ENCODE measurements around the gene GRB14.
"Not testable (repeated sequence)": the region's sequence is repeated elsewhere in the genome, so short reads cannot be mapped to it uniquely, and the experiment has no call there.

The GRB14 gene

GRCh38 chr2:164479460-164479859, 141.8 kb downstream of the GRB14 start:
- peak; percentile 28 for DNase-seq

- no peak for DNase-seq
Observed at GRCh38 chr2:164478205-164478604, 143.1 kb downstream of the GRB14 start.

GRCh38 chr2:164474873-164475272, 146.4 kb downstream of the GRB14 start:
- DNase-seq: no peak

DNA sequence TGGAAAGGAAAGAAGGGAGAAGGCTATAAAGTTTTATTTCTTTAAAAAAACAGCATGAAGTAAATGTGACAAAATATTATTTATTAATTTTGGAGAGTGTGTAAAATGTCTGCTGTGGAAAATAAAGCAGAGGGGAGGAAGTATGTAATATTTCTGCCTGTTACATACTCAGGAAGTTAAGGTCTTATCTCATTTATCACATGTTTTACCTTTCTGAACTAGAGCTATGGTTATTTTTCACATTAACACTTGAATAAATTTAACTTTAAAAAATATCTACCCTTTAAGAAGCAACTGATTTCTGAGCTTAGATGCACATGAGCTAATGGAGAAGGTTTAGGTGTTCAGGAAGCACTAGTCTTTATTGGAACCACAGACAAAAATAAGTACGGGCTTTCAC, 148.3 kb downstream of the GRB14 start:
- no peak for DNase-seq

DNA sequence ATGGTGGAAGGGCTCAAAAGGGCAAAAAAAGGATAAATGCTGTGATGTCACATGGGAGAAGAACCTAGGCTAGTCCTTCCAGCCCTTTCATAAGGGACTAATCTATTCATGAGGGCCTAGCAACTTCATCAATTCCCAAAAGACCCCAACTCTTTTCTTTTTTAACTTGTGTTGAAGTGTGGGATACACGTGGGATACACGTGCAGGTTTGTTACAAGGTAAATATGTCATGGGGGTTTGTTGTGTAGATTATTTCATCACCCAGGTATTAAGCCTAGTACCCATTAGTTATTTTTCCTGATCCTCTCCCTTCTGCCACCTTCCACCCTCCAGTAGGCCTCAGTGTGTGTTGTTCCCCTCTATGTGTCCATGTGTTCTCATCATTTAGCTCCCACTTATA, 156.2 kb downstream of the GRB14 start:
- DNase-seq: not testable (repeated sequence)

DNA sequence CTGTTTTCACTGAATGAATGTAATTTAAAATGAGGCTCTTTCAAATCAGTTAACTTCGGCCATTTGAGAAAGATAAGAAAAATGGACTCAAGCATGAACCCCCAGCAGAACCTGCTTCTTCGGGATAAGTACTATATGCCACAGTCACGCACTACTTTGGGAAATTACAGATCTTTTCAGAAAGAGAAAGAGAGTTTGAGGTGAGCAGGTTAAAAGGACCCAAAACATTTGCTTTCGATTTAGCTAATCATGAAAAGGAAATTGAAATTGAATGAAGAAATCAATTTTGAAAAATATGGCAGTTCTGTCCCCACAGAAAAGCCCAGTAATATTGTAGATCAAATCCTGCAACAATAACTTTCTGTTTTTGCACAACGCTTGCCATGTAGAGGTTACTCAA, 156.9 kb downstream of the GRB14 start:
- DNase-seq: no peak

- DNase-seq: no peak
Observed at GRCh38 chr2:164458792-164459191, 162.5 kb downstream of the GRB14 start.

GRCh38 chr2:164457271-164457670, 164.0 kb downstream of the GRB14 start:
- no peak for DNase-seq

DNA sequence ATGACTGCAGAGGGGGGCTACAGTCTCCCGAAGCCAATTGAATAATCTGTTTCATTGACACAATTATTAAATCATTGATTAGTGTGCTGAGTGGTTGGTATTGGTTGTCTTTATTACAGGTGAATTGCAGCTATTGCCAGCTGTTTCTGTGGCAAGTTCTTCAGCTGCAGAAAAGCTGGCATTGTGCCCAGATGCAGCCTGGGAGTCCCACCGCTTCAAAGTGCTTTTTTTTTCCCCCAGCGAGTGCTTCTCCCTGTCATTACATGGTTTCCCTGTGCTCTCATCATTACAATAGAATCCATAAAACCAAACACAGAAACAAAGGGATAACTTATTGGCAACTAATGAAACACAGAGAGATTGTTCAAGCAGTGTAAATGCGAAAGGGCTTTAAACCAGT, 164.7 kb downstream of the GRB14 start:
- DNase-seq: peak; percentile 21

GRCh38 chr2:164453656-164454305, 167.5 kb downstream of the GRB14 start:
- DNase-seq: no peak

DNA sequence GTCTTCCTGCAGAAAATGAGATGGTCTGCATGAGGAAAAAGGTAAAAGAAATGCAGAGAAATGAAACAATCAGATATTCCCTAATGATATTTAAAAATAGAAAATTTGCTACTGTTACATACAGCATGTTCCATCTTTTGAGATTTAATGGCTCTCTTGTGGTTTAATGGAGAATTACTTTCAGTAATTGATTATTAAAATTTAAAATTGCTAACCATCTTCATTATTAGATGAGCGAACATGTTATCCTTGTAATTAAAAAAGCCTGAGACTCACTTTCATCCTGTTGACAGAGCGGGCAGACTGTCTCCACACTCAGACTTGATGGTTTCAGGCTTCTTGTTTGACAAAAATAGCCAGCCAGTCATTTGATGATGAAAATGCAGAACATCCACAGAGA, 171.0 kb downstream of the GRB14 start:
- DNase-seq: no peak

GRCh38 chr2:164449706-164450105, 171.6 kb downstream of the GRB14 start:
- no peak for DNase-seq

- DNase-seq: no peak
Observed at GRCh38 chr2:164447660-164448059, 173.6 kb downstream of the GRB14 start.
